HL-60 (cell line): ENCODE results near the gene TCEA2.

Experiments used
- DNase-seq, 2 experiments: peaks; one replicate each; pipeline ENCODE4 v3.0.0-alpha.2; 2010 to 2020; ENCODE audit warnings: low read depth in 1 of 2, low spot score in 1 of 2
- H3K27ac ChIP-seq: fragments of 250-450 bp; sonication (Bioruptor Pico); replicated peaks from 2 replicates; pipeline ENCODE4 v1.5.1; 2020; ENCODE audit warnings: mild to moderate bottlenecking, moderate library complexity
- H3K27me3 ChIP-seq: fragments of 250-450 bp; sonication (Bioruptor Pico); 2 replicates; pipeline ENCODE4 v1.5.1; 2021; ENCODE audit warnings: mild to moderate bottlenecking, moderate library complexity; ENCODE audit not compliant: insufficient read depth, poor library complexity, severe bottlenecking
- H3K4me3 ChIP-seq: replicated peaks from 2 replicates; pipeline ENCODE4 v1.5.1; 2011; ENCODE audit warnings: mild to moderate bottlenecking, control low read depth, low read length; ENCODE audit not compliant: insufficient read depth
- GABPA ChIP-seq: IDR thresholded peaks from 2 replicates; pipeline ENCODE4 v1.6.1; 2012; ENCODE audit warnings: low read depth
- POLR2AphosphoS5 ChIP-seq: IDR thresholded peaks from 2 replicates; pipeline ENCODE4 v1.6.1; 2012; ENCODE audit warnings: low read depth
- REST ChIP-seq: IDR thresholded peaks from 2 replicates; pipeline ENCODE4 v1.6.1; 2012; ENCODE audit warnings: low read depth; ENCODE audit not compliant: insufficient replicate concordance
- SPI1 ChIP-seq: IDR thresholded peaks from 2 replicates; pipeline ENCODE4 v1.6.1; 2012; ENCODE audit warnings: low read depth, mild to moderate bottlenecking, borderline replicate concordance
- TF ChIP-seq, protein P1 (sequence below): IDR thresholded peaks from one replicate; pipeline ENCODE4 v1.5.1; 2011; ENCODE audit warnings: low read length, control low read depth, inconsistent platforms; ENCODE audit not compliant: insufficient read depth

The TCEA2 gene

GRCh38 chr20:64039293-64040160 is 23.5 kb upstream of the TCEA2 start:
- Histone ChIP-seq H3K4me3 (peak overlapping the region; percentile 53), H3K27ac (peak overlapping the region; percentile 61), H3K27me3 (peaks cover 6% of the 10 kb centered on the region)
- DNase-seq: no peak
- TF ChIP-seq POLR2AphosphoS5: no peak
- no peak for TF ChIP-seq REST
- TF ChIP-seq, protein P1, sequence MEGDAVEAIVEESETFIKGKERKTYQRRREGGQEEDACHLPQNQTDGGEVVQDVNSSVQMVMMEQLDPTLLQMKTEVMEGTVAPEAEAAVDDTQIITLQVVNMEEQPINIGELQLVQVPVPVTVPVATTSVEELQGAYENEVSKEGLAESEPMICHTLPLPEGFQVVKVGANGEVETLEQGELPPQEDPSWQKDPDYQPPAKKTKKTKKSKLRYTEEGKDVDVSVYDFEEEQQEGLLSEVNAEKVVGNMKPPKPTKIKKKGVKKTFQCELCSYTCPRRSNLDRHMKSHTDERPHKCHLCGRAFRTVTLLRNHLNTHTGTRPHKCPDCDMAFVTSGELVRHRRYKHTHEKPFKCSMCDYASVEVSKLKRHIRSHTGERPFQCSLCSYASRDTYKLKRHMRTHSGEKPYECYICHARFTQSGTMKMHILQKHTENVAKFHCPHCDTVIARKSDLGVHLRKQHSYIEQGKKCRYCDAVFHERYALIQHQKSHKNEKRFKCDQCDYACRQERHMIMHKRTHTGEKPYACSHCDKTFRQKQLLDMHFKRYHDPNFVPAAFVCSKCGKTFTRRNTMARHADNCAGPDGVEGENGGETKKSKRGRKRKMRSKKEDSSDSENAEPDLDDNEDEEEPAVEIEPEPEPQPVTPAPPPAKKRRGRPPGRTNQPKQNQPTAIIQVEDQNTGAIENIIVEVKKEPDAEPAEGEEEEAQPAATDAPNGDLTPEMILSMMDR: no peak
- no peak for TF ChIP-seq GABPA
- no peak for TF ChIP-seq SPI1

GRCh38 chr20:64040231-64041039 is 22.6 kb upstream of the TCEA2 start:
- Histone ChIP-seq H3K27me3 (peaks cover 6% of the 10 kb centered on the region), H3K27ac (no peak overlapping the region), H3K4me3 (no peak overlapping the region)
- no peak for TF ChIP-seq REST
- TF ChIP-seq POLR2AphosphoS5: no peak
- TF ChIP-seq, protein P1: no peak
- TF ChIP-seq SPI1: no peak
- no peak for TF ChIP-seq GABPA
- no peak for DNase-seq

GRCh38 chr20:64041040-64041780 is 21.8 kb upstream of the TCEA2 start:
- H3K27ac ChIP-seq: peak overlapping the region; percentile 49
- H3K27me3 ChIP-seq: peaks cover 6% of the 10 kb centered on the region
- peak overlapping the region; percentile 51; the same call in 1 of the 2 replicates for H3K4me3 ChIP-seq
- peak in 1 of 2 experiments; percentile 67 for DNase-seq
- TF ChIP-seq POLR2AphosphoS5 (peak; percentile 36; the same call in 1 of the 2 replicates), REST (no peak)
